Panc1 (cell line): ENCODE data around the gene CPA1. TPM values are rescaled to one million over a fixed set of nuclear protein-coding genes. Genes with fewer than 3 reads are reported as not detected.

Source experiments
- ATAC-seq: fragments of 200-7000 bp; cut with Tn5 transposase; 2 replicates; pipeline ENCODE4 v1.9.1; 2020; ENCODE audit warnings: mild to moderate bottlenecking, moderate library complexity
- BruUV-seq: library from RNA; stranded (reverse); fragments of 400-500 nt; replicated peaks from 2 replicates; lab custom pipeline; 2021; lab: Mats Ljungman, UMichigan
- CTCF ChIA-PET: fragments of 300-600 bp; sonication (Branson Sonifier 250); formaldehyde crosslinking; loops from one replicate; lab custom pipeline; 2022; ENCODE audit warnings: antibody characterized with exemption; lab: Charles Lee
- POLR2A ChIA-PET: fragments of 300-600 bp; sonication (Branson Sonifier 250); formaldehyde crosslinking; loops from one replicate; lab custom pipeline; 2022; ENCODE audit warnings: antibody characterized with exemption; lab: Charles Lee
- DNase-seq: peaks from one replicate; pipeline ENCODE4 v3.0.0-alpha.2; 2010; ENCODE audit warnings: low read depth, low spot score
- H3K27ac ChIP-seq: 2 replicates; pipeline ENCODE4 v1.5.1; 2011; ENCODE audit warnings: mild to moderate bottlenecking, low read length, inconsistent platforms
- H3K27me3 ChIP-seq: fragments of 200-500 bp; sonication (Bioruptor generic); 2 replicates; pipeline ENCODE4 v1.6.0; 2014; ENCODE audit warnings: low read length, inconsistent platforms; ENCODE audit not compliant: control insufficient read depth, insufficient read depth
- H3K36me3 ChIP-seq: fragments of 200-500 bp; sonication (Bioruptor generic); 2 replicates; pipeline ENCODE4 v1.5.1; 2014; ENCODE audit warnings: inconsistent platforms, mild to moderate bottlenecking, low read length, moderate library complexity; ENCODE audit not compliant: control insufficient read depth, insufficient read depth
- H3K4me1 ChIP-seq: 2 replicates; pipeline ENCODE4 v1.5.1; 2011; ENCODE audit warnings: inconsistent platforms, mild to moderate bottlenecking, low read length, moderate library complexity; ENCODE audit not compliant: control insufficient read depth, insufficient read depth
- H3K4me3 ChIP-seq, 2 experiments: 2 replicates each; pipeline ENCODE4 v1.5.1; 2011 to 2012; ENCODE audit warnings: low read depth in 2 of 2, low read length in 2 of 2, mild to moderate bottlenecking in 2 of 2, inconsistent platforms in 1 of 2, moderate library complexity in 1 of 2
- H3K9me3 ChIP-seq: fragments of 200-500 bp; sonication (Bioruptor generic); 2 replicates; pipeline ENCODE4 v1.5.1; 2014; ENCODE audit warnings: low read depth, mild to moderate bottlenecking, inconsistent platforms, low read length, moderate library complexity; ENCODE audit not compliant: control insufficient read depth, insufficient read depth
- CTCF ChIP-seq: fragments of 450-650 bp; IDR thresholded peaks from 2 replicates; pipeline ENCODE4 v1.5.1; 2017; ENCODE audit warnings: mild to moderate bottlenecking
- POLR2AphosphoS5 ChIP-seq: IDR thresholded peaks from 2 replicates; pipeline ENCODE4 v1.6.1; 2012; ENCODE audit warnings: mild to moderate bottlenecking, low read depth, low read length, moderate library complexity
- REST ChIP-seq, 2 experiments: IDR thresholded peaks; 2 replicates each; pipeline ENCODE4 v1.6.1; 2011 to 2012; ENCODE audit warnings: low read depth in 2 of 2, control low read depth in 1 of 2, low read length in 1 of 2, mild to moderate bottlenecking in 1 of 2, moderate library complexity in 1 of 2; ENCODE audit not compliant: insufficient read depth in 1 of 2
- TCF7L2 ChIP-seq: IDR thresholded peaks from 2 replicates; pipeline ENCODE4 v1.6.1; 2011; ENCODE audit warnings: mild to moderate bottlenecking, low read depth, low read length, inconsistent platforms
- in situ Hi-C: cut with HindIII; loops from 2 replicates; pipeline ENCODE4 v1.10.0; 2016; ENCODE audit warnings: low sequenced_read_pairs, low pct_unique_long_range_greater_than_20kb
- intact Hi-C: fragments of 100-400 bp; cut with micrococcal nuclease; formaldehyde crosslinking; loops from one replicate; pipeline ENCODE4 v1.10.0; 2022; ENCODE audit not compliant: unreplicated experiment
- total RNA-seq: library from RNA; stranded (reverse); gene quantifications from one replicate; pipeline ENCODE4 v1.2.1, GENCODE V29; 2021; ENCODE audit not compliant: unreplicated experiment

The CPA1 gene
- total RNA-seq, 1 experiment from 2014 or later = 7.6 TPM

GRCh38 chr7:130429019-130429418 is 48.7 kb downstream of the CPA1 start:
- in situ Hi-C loops (no loop called here), intact Hi-C loops (no loop called here)
- Histone ChIP-seq H3K27me3 (no peaks in the 10 kb centered on the region), H3K9me3 (no peaks in the 10 kb centered on the region), H3K4me1 (no peaks in the 10 kb centered on the region), H3K36me3 (no peaks in the 10 kb centered on the region), H3K27ac (no peak overlapping the region), H3K4me3 (no peak overlapping the region)
- BruUV-seq = no TSS peak
- DNase-seq = no peak
- TF ChIP-seq REST (IDR thresholded peaks at IDR 0.05; ENCODE audit: insufficient read depth in 1 of 2, low read depth in 2 of 2, low read length in 1 of 2) (no peak), TCF7L2 (no peak), POLR2AphosphoS5 (no peak)
- POLR2A ChIA-PET = interaction anchor here (0.6 to 0.7 kb wide), 2 partner anchors 12 to 58 kb away, joined by 3 to 4 read pairs; partner anchors contain the start of gene CEP41
- CTCF ChIA-PET = interaction anchor here (0.6 kb wide), 1 partner anchor 320 kb away, joined by 3 read pairs; no protein-coding TSS in a partner anchor
- ATAC-seq = no peak

- ChIA-PET CTCF (no interaction called here), POLR2A (no interaction called here)
- TF ChIP-seq REST (IDR thresholded peaks at IDR 0.05; ENCODE audit: insufficient read depth in 1 of 2, low read depth in 2 of 2, low read length in 1 of 2) (no peak), CTCF (no peak)
- in situ Hi-C loops = no loop called here
- H3K4me3 ChIP-seq = no peak overlapping the region
- no peaks in the 10 kb centered on the region for H3K36me3 ChIP-seq
- BruUV-seq = no TSS peak
- H3K27ac ChIP-seq = no peak overlapping the region
- no peaks in the 10 kb centered on the region for H3K9me3 ChIP-seq
- ATAC-seq (no peak), DNase-seq (no peak)
- intact Hi-C loops = no loop called here
- H3K4me1 ChIP-seq = no peaks in the 10 kb centered on the region
- H3K27me3 ChIP-seq = no peaks in the 10 kb centered on the region
Observed at GRCh38 chr7:130430115-130430514, 49.8 kb downstream of the CPA1 start.
